ENCODE results near the gene FOLR1. TPM values are rescaled to one million over a fixed set of nuclear protein-coding genes. Genes with fewer than 3 reads are reported as not detected.
"Not testable (repeated sequence)": the region's sequence is repeated elsewhere in the genome, so short reads cannot be mapped to it uniquely, and the experiment has no call there.

The FOLR1 gene
- total RNA-seq: 0.94 TPM
- long read RNA-seq, partial matches to known transcripts: 0 of 1 reads
- long read RNA-seq, other reads (novel, unspliced or antisense): 0 of 1 reads

GRCh38 chr11:72191961-72192381 lies at the start of gene FOLR1:
Gene FOLR1 (plus strand): TSS chr11:72192140. CDS start chr11:72192174, 34 bp downstream.
- ATAC-seq (ENCODE audit: poor library complexity): no peak

GRCh38 chr11:72142543-72142942 lies 49.4 kb upstream of the FOLR1 start:
- intact Hi-C loops (cut with DNase I); DNase-seq; ATAC-seq (ENCODE audit: poor library complexity): not testable (repeated sequence)

More at GRCh38 chr11:72191961-72192381, at the start of gene FOLR1:
- no peak for DNase-seq
- intact Hi-C loops (cut with DNase I): no loop called here

- DNase-seq: no peak
- no peak for ATAC-seq (ENCODE audit: poor library complexity)
- intact Hi-C loops (cut with DNase I): loop anchor here (5.0 kb wide), 1 partner anchor 168 kb away; no protein-coding TSS in a partner anchor
These were observed 47.0 kb upstream of the FOLR1 start for GRCh38 chr11:72144807-72145565.

- intact Hi-C loops (cut with DNase I): loop anchor here (5.0 kb wide), 1 partner anchor 169 kb away; no protein-coding TSS in a partner anchor
- no peak for ATAC-seq (ENCODE audit: poor library complexity)
- no peak for DNase-seq
These were observed 45.3 kb upstream of the FOLR1 start for GRCh38 chr11:72146625-72147024.

- intact Hi-C loops (cut with DNase I): no loop called here
- DNase-seq (no peak), ATAC-seq (ENCODE audit: poor library complexity) (no peak)
These were observed 41.1 kb upstream of the FOLR1 start for GRCh38 chr11:72150882-72151281.

GRCh38 chr11:72153874-72154273 lies 38.1 kb upstream of the FOLR1 start:
- intact Hi-C loops (cut with DNase I): not testable (repeated sequence)

GRCh38 chr11:72154816-72155215 lies 37.1 kb upstream of the FOLR1 start:
- DNase-seq: no peak
- intact Hi-C loops (cut with DNase I): no loop called here
- ATAC-seq (ENCODE audit: poor library complexity): no peak

More at GRCh38 chr11:72153874-72154273, 38.1 kb upstream of the FOLR1 start:
- ATAC-seq (ENCODE audit: poor library complexity); DNase-seq: not testable (repeated sequence)

- intact Hi-C loops (cut with DNase I): no loop called here
- DNase-seq (no peak), ATAC-seq (ENCODE audit: poor library complexity) (no peak)
These were observed 36.2 kb upstream of the FOLR1 start for GRCh38 chr11:72155751-72156150.

- ATAC-seq (ENCODE audit: poor library complexity) (no peak), DNase-seq (no peak)
- intact Hi-C loops (cut with DNase I): no loop called here
These were observed 34.8 kb upstream of the FOLR1 start for GRCh38 chr11:72157131-72157530.

- ATAC-seq (ENCODE audit: poor library complexity): no peak
- intact Hi-C loops (cut with DNase I): no loop called here
These were observed 31.6 kb upstream of the FOLR1 start for GRCh38 chr11:72160319-72160718.

GRCh38 chr11:72162891-72163492 lies 28.9 kb upstream of the FOLR1 start:
- ATAC-seq (ENCODE audit: poor library complexity) (no peak), DNase-seq (no peak)
- intact Hi-C loops (cut with DNase I): no loop called here

More at GRCh38 chr11:72160319-72160718, 31.6 kb upstream of the FOLR1 start:
- no peak for DNase-seq

- DNase-seq; intact Hi-C loops (cut with DNase I); ATAC-seq (ENCODE audit: poor library complexity): not testable (repeated sequence)
These were observed 27.8 kb upstream of the FOLR1 start for GRCh38 chr11:72164187-72164586.

- ATAC-seq (ENCODE audit: poor library complexity); DNase-seq; intact Hi-C loops (cut with DNase I): not testable (repeated sequence)
These were observed 22.8 kb upstream of the FOLR1 start for GRCh38 chr11:72169046-72169555.

- DNase-seq; ATAC-seq (ENCODE audit: poor library complexity); intact Hi-C loops (cut with DNase I): not testable (repeated sequence)
These were observed 22.2 kb upstream of the FOLR1 start for GRCh38 chr11:72169754-72170153.

GRCh38 chr11:72172043-72172442 lies 19.9 kb upstream of the FOLR1 start:
- ATAC-seq (ENCODE audit: poor library complexity); intact Hi-C loops (cut with DNase I); DNase-seq: not testable (repeated sequence)

- no peak for DNase-seq
- intact Hi-C loops (cut with DNase I): no loop called here
- no peak for ATAC-seq (ENCODE audit: poor library complexity)
These were observed 18.6 kb upstream of the FOLR1 start for GRCh38 chr11:72173291-72173690.

GRCh38 chr11:72174302-72175070 lies 17.5 kb upstream of the FOLR1 start:
- no peak for DNase-seq
- intact Hi-C loops (cut with DNase I): no loop called here
- ATAC-seq (ENCODE audit: poor library complexity): no peak

- DNase-seq (no peak), ATAC-seq (ENCODE audit: poor library complexity) (no peak)
- intact Hi-C loops (cut with DNase I): no loop called here
These were observed 14.3 kb upstream of the FOLR1 start for GRCh38 chr11:72177656-72178055.

Measured in Right ventricle myocardium superior (tissue), 1 donor.